Measurements from ENCODE around the gene GRID1. TPM values are rescaled to one million over a fixed set of nuclear protein-coding genes. Genes with fewer than 3 reads are reported as not detected.
"Not testable (repeated sequence)": the region's sequence is repeated elsewhere in the genome, so short reads cannot be mapped to it uniquely, and the experiment has no call there.

The GRID1 gene
- polyA plus RNA-seq, 1 donor (not counting 4 experiments of a cell fraction or from before 2014, with no cell fraction given), result 0.01 TPM

- H3K4me2 ChIP-seq (ENCODE audit: control insufficient read depth, extremely low read depth, insufficient read depth, low read depth, low read length), result no peak overlapping the region
- no peaks in the 10 kb centered on the region for H3K79me2 ChIP-seq (ENCODE audit: control insufficient read depth, insufficient read depth, low read length)
- H4K20me1 ChIP-seq (ENCODE audit: control insufficient read depth, extremely low read depth, insufficient read depth, low read length), result no peaks in the 10 kb centered on the region
- TF ChIP-seq EZH2 (IDR thresholded peaks at IDR 0.05; ENCODE audit: low read length), result no peak
- TF ChIP-seq, protein P1, sequence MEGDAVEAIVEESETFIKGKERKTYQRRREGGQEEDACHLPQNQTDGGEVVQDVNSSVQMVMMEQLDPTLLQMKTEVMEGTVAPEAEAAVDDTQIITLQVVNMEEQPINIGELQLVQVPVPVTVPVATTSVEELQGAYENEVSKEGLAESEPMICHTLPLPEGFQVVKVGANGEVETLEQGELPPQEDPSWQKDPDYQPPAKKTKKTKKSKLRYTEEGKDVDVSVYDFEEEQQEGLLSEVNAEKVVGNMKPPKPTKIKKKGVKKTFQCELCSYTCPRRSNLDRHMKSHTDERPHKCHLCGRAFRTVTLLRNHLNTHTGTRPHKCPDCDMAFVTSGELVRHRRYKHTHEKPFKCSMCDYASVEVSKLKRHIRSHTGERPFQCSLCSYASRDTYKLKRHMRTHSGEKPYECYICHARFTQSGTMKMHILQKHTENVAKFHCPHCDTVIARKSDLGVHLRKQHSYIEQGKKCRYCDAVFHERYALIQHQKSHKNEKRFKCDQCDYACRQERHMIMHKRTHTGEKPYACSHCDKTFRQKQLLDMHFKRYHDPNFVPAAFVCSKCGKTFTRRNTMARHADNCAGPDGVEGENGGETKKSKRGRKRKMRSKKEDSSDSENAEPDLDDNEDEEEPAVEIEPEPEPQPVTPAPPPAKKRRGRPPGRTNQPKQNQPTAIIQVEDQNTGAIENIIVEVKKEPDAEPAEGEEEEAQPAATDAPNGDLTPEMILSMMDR (optimal IDR thresholded peaks at IDR 0.05 in 1 of 3, IDR thresholded peaks at IDR 0.05 in 1 of 3, conservative IDR thresholded peaks at IDR 0.05 in 1 of 3; ENCODE audit: extremely low read depth in 1 of 3, insufficient read depth in 2 of 3, low read length in 3 of 3), result no peak
- no peak for FAIRE-seq
- H3K36me3 ChIP-seq (ENCODE audit: control insufficient read depth in 2 of 2, extremely low read depth in 1 of 2, insufficient read depth in 2 of 2, low read length in 2 of 2), result no peaks in the 10 kb centered on the region
- H3K9me3 ChIP-seq (ENCODE audit: control insufficient read depth, low read depth, low read length), result no peaks in the 10 kb centered on the region
- no peak overlapping the region for H3K4me3 ChIP-seq (ENCODE audit: control insufficient read depth in 2 of 3, extremely low read depth in 1 of 3, insufficient read depth in 2 of 3, low read depth in 1 of 3, low read length in 3 of 3)
- no peak for DNase-seq (ENCODE audit: low read depth, low spot score)
- H2AFZ ChIP-seq (ENCODE audit: control insufficient read depth, low read length), result no peak overlapping the region
- H3K4me1 ChIP-seq (ENCODE audit: control insufficient read depth, extremely low read depth, insufficient read depth, low read length), result no peaks in the 10 kb centered on the region
- dilution Hi-C loops (cut with MboI; ENCODE audit: extremely low pct_ligation_motif_present, low sequenced_read_pairs), result no loop called here
- H3K9ac ChIP-seq (ENCODE audit: control insufficient read depth, extremely low read depth, insufficient read depth, low read length), result no peak overlapping the region
- no peaks in the 10 kb centered on the region for H3K27me3 ChIP-seq (ENCODE audit: control insufficient read depth, extremely low read depth, insufficient read depth, low read length)
- H3K9me1 ChIP-seq (ENCODE audit: control insufficient read depth, extremely low read depth, insufficient read depth, low read length), result no peaks in the 10 kb centered on the region
- H3K27ac ChIP-seq (ENCODE audit: control insufficient read depth, insufficient read depth, low read length), result no peak overlapping the region
Measured at GRCh38 chr10:86176850-86177536, 189.6 kb downstream of the GRID1 start.

GRCh38 chr10:86175476-86175875, 191.1 kb downstream of the GRID1 start:
- DNase-seq (ENCODE audit: low read depth, low spot score); H3K27ac ChIP-seq (ENCODE audit: control insufficient read depth, insufficient read depth, low read length); H3K36me3 ChIP-seq (ENCODE audit: control insufficient read depth in 2 of 2, extremely low read depth in 1 of 2, insufficient read depth in 2 of 2, low read length in 2 of 2); H4K20me1 ChIP-seq (ENCODE audit: control insufficient read depth, extremely low read depth, insufficient read depth, low read length); H3K9me3 ChIP-seq (ENCODE audit: control insufficient read depth, low read depth, low read length); H3K27me3 ChIP-seq (ENCODE audit: control insufficient read depth, extremely low read depth, insufficient read depth, low read length); H3K4me3 ChIP-seq (ENCODE audit: control insufficient read depth in 2 of 3, extremely low read depth in 1 of 3, insufficient read depth in 2 of 3, low read depth in 1 of 3, low read length in 3 of 3); dilution Hi-C loops (cut with MboI; ENCODE audit: extremely low pct_ligation_motif_present, low sequenced_read_pairs); H3K4me1 ChIP-seq (ENCODE audit: control insufficient read depth, extremely low read depth, insufficient read depth, low read length); H3K79me2 ChIP-seq (ENCODE audit: control insufficient read depth, insufficient read depth, low read length); H3K9me1 ChIP-seq (ENCODE audit: control insufficient read depth, extremely low read depth, insufficient read depth, low read length); FAIRE-seq; H3K9ac ChIP-seq (ENCODE audit: control insufficient read depth, extremely low read depth, insufficient read depth, low read length); H2AFZ ChIP-seq (ENCODE audit: control insufficient read depth, low read length); H3K4me2 ChIP-seq (ENCODE audit: control insufficient read depth, extremely low read depth, insufficient read depth, low read depth, low read length): not testable (repeated sequence)

GRCh38 chr10:86172301-86172700, 194.3 kb downstream of the GRID1 start:
- TF ChIP-seq, protein P1 (optimal IDR thresholded peaks at IDR 0.05 in 1 of 3, IDR thresholded peaks at IDR 0.05 in 1 of 3, conservative IDR thresholded peaks at IDR 0.05 in 1 of 3; ENCODE audit: extremely low read depth in 1 of 3, insufficient read depth in 2 of 3, low read length in 3 of 3), result no peak
- no peak for TF ChIP-seq EZH2 (IDR thresholded peaks at IDR 0.05; ENCODE audit: low read length)
- H3K9me1 ChIP-seq (ENCODE audit: control insufficient read depth, extremely low read depth, insufficient read depth, low read length), result no peaks in the 10 kb centered on the region
- no peaks in the 10 kb centered on the region for H4K20me1 ChIP-seq (ENCODE audit: control insufficient read depth, extremely low read depth, insufficient read depth, low read length)
- FAIRE-seq, result no peak
- no peaks in the 10 kb centered on the region for H3K79me2 ChIP-seq (ENCODE audit: control insufficient read depth, insufficient read depth, low read length)
- no peaks in the 10 kb centered on the region for H3K9me3 ChIP-seq (ENCODE audit: control insufficient read depth, low read depth, low read length)
- no peak overlapping the region for H3K9ac ChIP-seq (ENCODE audit: control insufficient read depth, extremely low read depth, insufficient read depth, low read length)
- no peak overlapping the region for H3K27ac ChIP-seq (ENCODE audit: control insufficient read depth, insufficient read depth, low read length)
- no peak for DNase-seq (ENCODE audit: low read depth, low spot score)
- H3K36me3 ChIP-seq (ENCODE audit: control insufficient read depth in 2 of 2, extremely low read depth in 1 of 2, insufficient read depth in 2 of 2, low read length in 2 of 2), result no peaks in the 10 kb centered on the region
- H3K4me3 ChIP-seq (ENCODE audit: control insufficient read depth in 2 of 3, extremely low read depth in 1 of 3, insufficient read depth in 2 of 3, low read depth in 1 of 3, low read length in 3 of 3), result no peak overlapping the region
- H3K27me3 ChIP-seq (ENCODE audit: control insufficient read depth, extremely low read depth, insufficient read depth, low read length), result no peaks in the 10 kb centered on the region
- no peak overlapping the region for H2AFZ ChIP-seq (ENCODE audit: control insufficient read depth, low read length)
- dilution Hi-C loops (cut with MboI; ENCODE audit: extremely low pct_ligation_motif_present, low sequenced_read_pairs), result no loop called here
- no peak overlapping the region for H3K4me2 ChIP-seq (ENCODE audit: control insufficient read depth, extremely low read depth, insufficient read depth, low read depth, low read length)
- no peaks in the 10 kb centered on the region for H3K4me1 ChIP-seq (ENCODE audit: control insufficient read depth, extremely low read depth, insufficient read depth, low read length)
